OCI-LY1 (cell line): ENCODE data around the gene PPHLN1.

Experiments
- H2AFZ ChIP-seq: fragments of 200-600 bp; sonication (generic), shearing (Covaris generic); 2 replicates; pipeline ENCODE4 v1.6.0; 2014; ENCODE audit warnings: antibody characterized with exemption, mild to moderate bottlenecking, low read length
- H3F3A ChIP-seq: fragments of 200-600 bp; sonication (generic), shearing (Covaris generic); 2 replicates; pipeline ENCODE4 v1.6.0; 2014; ENCODE audit warnings: mild to moderate bottlenecking, antibody characterized with exemption, low read length, moderate library complexity; ENCODE audit not compliant: insufficient read depth
- H3K27ac ChIP-seq: fragments of 200-600 bp; sonication (generic); 2 replicates; pipeline ENCODE4 v1.5.1; 2014; ENCODE audit warnings: low read length, mixed run types, mild to moderate bottlenecking, low read depth; ENCODE audit not compliant: poor library complexity, severe bottlenecking
- H3K27me3 ChIP-seq: fragments of 200-600 bp; sonication (generic); 2 replicates; pipeline ENCODE4 v1.6.0; 2014; ENCODE audit warnings: antibody characterized with exemption, mild to moderate bottlenecking, low read length, moderate library complexity; ENCODE audit not compliant: insufficient read depth
- H3K36me3 ChIP-seq: fragments of 200-600 bp; sonication (generic); 2 replicates; pipeline ENCODE4 v1.6.1; 2014; ENCODE audit warnings: mild to moderate bottlenecking, antibody characterized with exemption, low read length, moderate library complexity, mixed read lengths; ENCODE audit not compliant: insufficient read depth
- H3K4me1 ChIP-seq: fragments of 200-600 bp; sonication (generic); 2 replicates; pipeline ENCODE4 v1.5.1; 2014; ENCODE audit warnings: mild to moderate bottlenecking, low read length, moderate library complexity; ENCODE audit not compliant: insufficient read depth, severe bottlenecking
- H3K4me2 ChIP-seq: fragments of 200-600 bp; sonication (generic), shearing (Covaris generic); 2 replicates; pipeline ENCODE4 v1.6.1; 2014; ENCODE audit warnings: low read length
- H3K4me3 ChIP-seq: fragments of 200-600 bp; sonication (generic); 2 replicates; pipeline ENCODE4 v1.5.1; 2014; ENCODE audit warnings: low read length, low read depth, mild to moderate bottlenecking, mixed read lengths; ENCODE audit not compliant: poor library complexity, severe bottlenecking
- H3K79me2 ChIP-seq: fragments of 200-600 bp; shearing (Covaris generic); 2 replicates; pipeline ENCODE4 v1.6.1; 2016; ENCODE audit warnings: mixed run types, low read length, mixed read lengths; ENCODE audit not compliant: insufficient read depth
- H3K9ac ChIP-seq: fragments of 200-600 bp; sonication (generic), shearing (Covaris generic); 2 replicates; pipeline ENCODE4 v1.6.1; 2014; ENCODE audit warnings: mild to moderate bottlenecking, low read length, mixed read lengths
- H3K9me2 ChIP-seq: fragments of 200-600 bp; sonication (generic), shearing (Covaris generic); 2 replicates; pipeline ENCODE4 v1.6.1; 2014; ENCODE audit warnings: low read depth, mild to moderate bottlenecking, low read length, mixed read lengths
- H3K9me3 ChIP-seq: fragments of 200-600 bp; shearing (Covaris generic); 2 replicates; pipeline ENCODE4 v1.6.1; 2014; ENCODE audit warnings: low read length, mixed read lengths
- H4K20me1 ChIP-seq: fragments of 200-600 bp; sonication (generic), shearing (Covaris generic); 2 replicates; pipeline ENCODE4 v1.6.0; 2016; ENCODE audit warnings: mild to moderate bottlenecking, low read length; ENCODE audit not compliant: insufficient read depth
- EZH2 ChIP-seq: fragments of 200-600 bp; sonication (generic), shearing (Covaris generic); IDR thresholded peaks from 2 replicates; pipeline ENCODE4 v1.8.0; 2017; ENCODE audit warnings: borderline replicate concordance, mixed run types, mild to moderate bottlenecking, antibody characterized with exemption, low read length, moderate library complexity, mixed read lengths
- TF ChIP-seq, protein P1 (sequence below): fragments of 200-600 bp; sonication (generic), shearing (Covaris generic); IDR thresholded peaks from 2 replicates; pipeline ENCODE4 v1.5.1; 2017; ENCODE audit warnings: mild to moderate bottlenecking, antibody characterized with exemption, low read length, moderate library complexity, mixed read lengths

PPHLN1 gene

GRCh38 chr12:42484996-42485395, 159.0 kb downstream of the PPHLN1 start:
- Histone ChIP-seq H3K9me3 (no peaks in the 10 kb centered on the region), H4K20me1 (no peaks in the 10 kb centered on the region), H3K4me1 (peaks cover 23% of the 10 kb centered on the region), H3K9me2 (no peaks in the 10 kb centered on the region), H3K36me3 (no peaks in the 10 kb centered on the region), H3K9ac (no peak overlapping the region), H3F3A (no peaks in the 10 kb centered on the region), H3K27me3 (no peaks in the 10 kb centered on the region), H3K27ac (no peak overlapping the region), H3K4me3 (no peak overlapping the region), H3K79me2 (no peaks in the 10 kb centered on the region), H3K4me2 (no peak overlapping the region), H2AFZ (no peak overlapping the region)
- TF ChIP-seq, protein P1, sequence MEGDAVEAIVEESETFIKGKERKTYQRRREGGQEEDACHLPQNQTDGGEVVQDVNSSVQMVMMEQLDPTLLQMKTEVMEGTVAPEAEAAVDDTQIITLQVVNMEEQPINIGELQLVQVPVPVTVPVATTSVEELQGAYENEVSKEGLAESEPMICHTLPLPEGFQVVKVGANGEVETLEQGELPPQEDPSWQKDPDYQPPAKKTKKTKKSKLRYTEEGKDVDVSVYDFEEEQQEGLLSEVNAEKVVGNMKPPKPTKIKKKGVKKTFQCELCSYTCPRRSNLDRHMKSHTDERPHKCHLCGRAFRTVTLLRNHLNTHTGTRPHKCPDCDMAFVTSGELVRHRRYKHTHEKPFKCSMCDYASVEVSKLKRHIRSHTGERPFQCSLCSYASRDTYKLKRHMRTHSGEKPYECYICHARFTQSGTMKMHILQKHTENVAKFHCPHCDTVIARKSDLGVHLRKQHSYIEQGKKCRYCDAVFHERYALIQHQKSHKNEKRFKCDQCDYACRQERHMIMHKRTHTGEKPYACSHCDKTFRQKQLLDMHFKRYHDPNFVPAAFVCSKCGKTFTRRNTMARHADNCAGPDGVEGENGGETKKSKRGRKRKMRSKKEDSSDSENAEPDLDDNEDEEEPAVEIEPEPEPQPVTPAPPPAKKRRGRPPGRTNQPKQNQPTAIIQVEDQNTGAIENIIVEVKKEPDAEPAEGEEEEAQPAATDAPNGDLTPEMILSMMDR, result no peak
- no peak for TF ChIP-seq EZH2

DNA sequence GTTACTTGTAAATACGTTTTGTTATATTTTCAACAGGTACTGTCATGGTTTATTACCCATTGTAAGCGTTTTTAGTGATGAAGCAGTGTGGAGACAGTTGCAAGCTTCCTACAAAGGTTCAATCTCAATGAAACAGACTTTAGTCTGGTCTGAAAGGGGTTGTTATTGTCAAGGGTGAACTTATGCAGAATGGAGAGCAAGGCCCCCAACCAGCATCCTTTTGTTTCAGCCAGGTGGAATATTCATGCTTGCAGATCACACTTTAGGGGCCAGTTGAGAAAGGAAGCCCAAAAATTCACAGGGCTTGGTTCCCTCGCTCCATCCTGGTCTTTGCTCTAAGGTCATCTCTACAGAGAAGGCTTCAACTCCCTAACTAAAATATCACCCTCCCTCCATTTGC, 159.9 kb downstream of the PPHLN1 start:
- no peaks in the 10 kb centered on the region for H3K9me2 ChIP-seq
- no peak overlapping the region for H3K27ac ChIP-seq
- H3K9ac ChIP-seq, result no peak overlapping the region
- H3K9me3 ChIP-seq, result no peaks in the 10 kb centered on the region
- no peak for TF ChIP-seq EZH2
- TF ChIP-seq, protein P1, result no peak
- H3K4me3 ChIP-seq, result no peak overlapping the region
- peaks cover 20% of the 10 kb centered on the region for H3K4me1 ChIP-seq
- no peaks in the 10 kb centered on the region for H3K36me3 ChIP-seq
- no peak overlapping the region for H3K4me2 ChIP-seq
- H3K79me2 ChIP-seq, result no peaks in the 10 kb centered on the region
- no peaks in the 10 kb centered on the region for H4K20me1 ChIP-seq
- H2AFZ ChIP-seq, result no peak overlapping the region
- H3K27me3 ChIP-seq, result no peaks in the 10 kb centered on the region
- no peaks in the 10 kb centered on the region for H3F3A ChIP-seq

DNA sequence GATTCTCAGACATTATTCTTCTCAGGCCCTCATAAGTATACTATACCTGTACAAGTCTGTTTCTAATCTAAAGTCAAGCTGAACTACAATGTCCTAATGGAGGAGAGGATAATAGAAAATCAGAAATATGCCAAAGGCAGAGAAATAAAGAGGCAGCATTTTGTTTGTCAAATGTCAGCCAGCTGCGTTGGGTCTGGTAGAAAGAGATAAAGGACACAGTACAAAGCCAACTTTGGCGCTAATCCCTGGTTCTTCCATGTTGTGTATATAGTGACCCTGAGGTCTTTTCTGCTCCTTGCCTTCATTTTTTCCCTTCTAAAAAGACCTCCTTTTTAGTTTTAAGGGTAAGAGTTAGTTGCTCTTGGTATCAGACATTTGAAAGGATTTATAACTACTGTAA, 160.4 kb downstream of the PPHLN1 start:
- Histone ChIP-seq H4K20me1 (no peaks in the 10 kb centered on the region), H2AFZ (no peak overlapping the region), H3K9me2 (no peaks in the 10 kb centered on the region), H3K4me2 (no peak overlapping the region), H3F3A (no peaks in the 10 kb centered on the region), H3K36me3 (no peaks in the 10 kb centered on the region), H3K9me3 (no peaks in the 10 kb centered on the region), H3K9ac (no peak overlapping the region), H3K4me3 (no peak overlapping the region), H3K27me3 (no peaks in the 10 kb centered on the region), H3K27ac (no peak overlapping the region), H3K79me2 (no peaks in the 10 kb centered on the region), H3K4me1 (peaks cover 18% of the 10 kb centered on the region)
- TF ChIP-seq, protein P1, result no peak
- TF ChIP-seq EZH2, result no peak
